MCF 10A (cell line): ENCODE data around the gene SLC24A1. TPM values are rescaled to one million over a fixed set of nuclear protein-coding genes. Genes with fewer than 3 reads are reported as not detected.

Experiments
- BruUV-seq: library from RNA; stranded (reverse); fragments of 400-500 nt; replicated peaks from 2 replicates; lab custom pipeline; 2021; lab: Mats Ljungman, UMichigan
- CTCF ChIA-PET: fragments of 300-600 bp; sonication (Branson Sonifier 250); formaldehyde crosslinking; extraction: SDS; loops from one replicate; lab custom pipeline; 2021; ENCODE audit warnings: antibody characterized with exemption, inconsistent platforms; lab: Yijun Ruan, JAX
- POLR2A ChIA-PET: fragments of 300-600, 350-650 bp; sonication (Branson Sonifier 250); formaldehyde crosslinking; extraction: SDS; loops from one replicate; lab custom pipeline; 2020; ENCODE audit warnings: antibody characterized with exemption, inconsistent platforms; lab: Yijun Ruan, JAX
- DNase-seq: peaks from one replicate; pipeline ENCODE4 v3.0.0-alpha.2; 2018; ENCODE audit not compliant: unreplicated experiment
- H3K27ac Mint-ChIP-seq: one replicate; pipeline ENCODE4 v1.8.0; 2022; ENCODE audit warnings: mild to moderate bottlenecking, low read depth, mixed read lengths; ENCODE audit not compliant: unreplicated experiment
- H3K27me3 Mint-ChIP-seq: one replicate; pipeline ENCODE4 v1.8.0; 2022; ENCODE audit warnings: mixed read lengths; ENCODE audit not compliant: insufficient read depth, unreplicated experiment
- H3K36me3 Mint-ChIP-seq: one replicate; pipeline ENCODE4 v1.8.0; 2022; ENCODE audit warnings: mild to moderate bottlenecking, moderate library complexity, mixed read lengths; ENCODE audit not compliant: insufficient read depth, unreplicated experiment
- H3K4me1 Mint-ChIP-seq: one replicate; pipeline ENCODE4 v1.8.0; 2022; ENCODE audit warnings: mixed read lengths; ENCODE audit not compliant: insufficient read depth, unreplicated experiment
- H3K4me3 Mint-ChIP-seq: one replicate; pipeline ENCODE4 v1.8.0; 2022; ENCODE audit warnings: mild to moderate bottlenecking, moderate library complexity, mixed read lengths; ENCODE audit not compliant: unreplicated experiment
- H3K9me3 Mint-ChIP-seq: one replicate; pipeline ENCODE4 v1.8.0; 2022; ENCODE audit warnings: mixed read lengths; ENCODE audit not compliant: unreplicated experiment
- intact Hi-C: fragments of 100-400 bp; cut with micrococcal nuclease; formaldehyde crosslinking; loops from 2 replicates; pipeline ENCODE4 v1.14.1; 2022
- total RNA-seq: library from RNA; stranded (reverse); gene quantifications from 2 replicates; pipeline ENCODE4 v1.2.3, GENCODE V29; 2022
- TF ChIP-seq, protein P1 (sequence below): fragments of 200-600 bp; IDR thresholded peaks from one replicate; pipeline ENCODE4 v1.8.0; 2022; ENCODE audit warnings: antibody characterized with exemption, mild to moderate bottlenecking; ENCODE audit not compliant: unreplicated experiment

SLC24A1 gene
- total RNA-seq, 1 experiment from 2014 or later = 8.2 TPM

DNA sequence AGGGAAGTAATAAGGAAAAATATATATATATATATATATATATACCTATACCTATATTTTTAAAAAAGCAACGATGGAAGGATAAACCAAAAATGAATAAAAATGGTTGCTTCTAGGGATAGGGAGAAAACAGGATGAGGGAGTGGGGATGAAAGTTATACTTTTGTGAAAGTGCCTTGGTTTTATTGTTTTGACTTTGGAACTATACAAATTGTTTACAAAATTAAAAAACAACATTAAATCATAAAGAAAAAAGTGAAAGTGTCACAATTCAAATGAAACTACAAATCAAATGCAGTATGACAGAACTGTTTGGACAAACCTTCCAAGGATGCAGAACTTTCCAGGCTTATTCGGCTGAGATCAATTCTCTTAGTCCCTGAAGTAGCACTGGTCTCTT, 54.4 kb downstream of the SLC24A1 start:
- no peak for DNase-seq
- Mint-ChIP-seq H3K27ac (no peak overlapping the region), H3K9me3 (no peaks in the 10 kb centered on the region), H3K4me1 (no peaks in the 10 kb centered on the region), H3K36me3 (peaks cover 14% of the 10 kb centered on the region), H3K4me3 (no peak overlapping the region), H3K27me3 (no peaks in the 10 kb centered on the region)
- TF ChIP-seq, protein P1, sequence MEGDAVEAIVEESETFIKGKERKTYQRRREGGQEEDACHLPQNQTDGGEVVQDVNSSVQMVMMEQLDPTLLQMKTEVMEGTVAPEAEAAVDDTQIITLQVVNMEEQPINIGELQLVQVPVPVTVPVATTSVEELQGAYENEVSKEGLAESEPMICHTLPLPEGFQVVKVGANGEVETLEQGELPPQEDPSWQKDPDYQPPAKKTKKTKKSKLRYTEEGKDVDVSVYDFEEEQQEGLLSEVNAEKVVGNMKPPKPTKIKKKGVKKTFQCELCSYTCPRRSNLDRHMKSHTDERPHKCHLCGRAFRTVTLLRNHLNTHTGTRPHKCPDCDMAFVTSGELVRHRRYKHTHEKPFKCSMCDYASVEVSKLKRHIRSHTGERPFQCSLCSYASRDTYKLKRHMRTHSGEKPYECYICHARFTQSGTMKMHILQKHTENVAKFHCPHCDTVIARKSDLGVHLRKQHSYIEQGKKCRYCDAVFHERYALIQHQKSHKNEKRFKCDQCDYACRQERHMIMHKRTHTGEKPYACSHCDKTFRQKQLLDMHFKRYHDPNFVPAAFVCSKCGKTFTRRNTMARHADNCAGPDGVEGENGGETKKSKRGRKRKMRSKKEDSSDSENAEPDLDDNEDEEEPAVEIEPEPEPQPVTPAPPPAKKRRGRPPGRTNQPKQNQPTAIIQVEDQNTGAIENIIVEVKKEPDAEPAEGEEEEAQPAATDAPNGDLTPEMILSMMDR = no peak
- intact Hi-C loops = no loop called here
- ChIA-PET CTCF (no interaction called here), POLR2A (interaction anchor here (0.7 kb wide), 2 partner anchors 16 to 22 kb away, joined by 3 read pairs; no protein-coding TSS in a partner anchor)
- BruUV-seq = no TSS peak

DNA sequence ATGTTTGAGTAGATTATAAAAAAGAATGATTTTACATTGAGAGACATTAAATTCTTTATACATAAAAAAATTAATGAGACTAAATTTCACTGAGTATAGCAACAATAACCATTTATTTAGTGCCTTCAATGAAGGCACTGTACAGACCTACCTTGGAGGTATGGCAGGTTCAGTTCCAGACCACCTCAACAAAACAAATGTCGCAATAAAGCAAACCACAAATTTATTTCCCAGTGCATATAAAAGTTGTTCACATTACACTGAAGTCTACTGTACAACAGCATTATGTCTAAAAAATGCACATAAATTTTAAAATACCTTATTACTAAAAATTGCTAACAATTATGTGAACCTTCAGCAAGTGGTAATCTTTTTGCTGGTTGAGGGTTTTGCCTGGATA, 58.8 kb downstream of the SLC24A1 start:
- no peaks in the 10 kb centered on the region for H3K4me1 Mint-ChIP-seq
- ChIA-PET POLR2A (no interaction called here), CTCF (interaction anchor here (1.1 to 1.3 kb wide), 2 partner anchors 26 to 42 kb away, joined by 3 read pairs; no protein-coding TSS in a partner anchor)
- H3K27me3 Mint-ChIP-seq = no peaks in the 10 kb centered on the region
- no peaks in the 10 kb centered on the region for H3K9me3 Mint-ChIP-seq
- intact Hi-C loops = no loop called here
- DNase-seq = no peak
- BruUV-seq = no TSS peak
- no peak overlapping the region for H3K4me3 Mint-ChIP-seq
- no peaks in the 10 kb centered on the region for H3K36me3 Mint-ChIP-seq
- no peak overlapping the region for H3K27ac Mint-ChIP-seq
- TF ChIP-seq, protein P1 = no peak

DNA sequence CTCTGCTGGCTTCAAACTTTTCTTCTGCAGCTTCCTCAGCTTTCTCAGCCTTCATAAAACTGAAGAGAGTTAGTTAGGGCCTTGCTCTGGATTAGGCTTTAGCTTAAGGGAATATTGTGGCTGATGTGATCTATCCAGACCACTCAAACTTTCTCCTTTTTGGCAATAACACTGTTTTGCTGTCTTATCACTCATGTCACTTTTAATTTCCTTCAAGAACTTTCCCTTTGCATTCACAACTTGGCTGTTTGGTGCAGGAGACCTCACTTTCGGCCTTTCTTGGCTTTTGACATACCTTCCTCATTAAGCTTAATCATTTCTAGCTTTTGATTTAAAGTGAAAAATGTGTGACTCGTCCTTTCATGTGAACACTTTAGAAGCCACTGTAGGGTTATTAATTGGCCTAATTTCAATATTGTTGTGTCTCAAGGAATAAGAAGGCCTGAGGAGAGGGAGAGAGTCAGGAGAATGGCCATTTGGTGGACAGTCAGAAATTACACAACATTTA, 60.7 kb downstream of the SLC24A1 start:
- ChIA-PET POLR2A (interaction anchor here (1.1 kb wide), 2 partner anchors 13 to 186 kb away, joined by 3 read pairs; no protein-coding TSS in a partner anchor), CTCF (no interaction called here)
- H3K4me3 Mint-ChIP-seq = no peak overlapping the region
- no peak overlapping the region for H3K27ac Mint-ChIP-seq
- no peaks in the 10 kb centered on the region for H3K9me3 Mint-ChIP-seq
- H3K4me1 Mint-ChIP-seq = no peaks in the 10 kb centered on the region
- TF ChIP-seq, protein P1 = no peak
- peaks cover 9% of the 10 kb centered on the region for H3K36me3 Mint-ChIP-seq
- no TSS peak for BruUV-seq
- intact Hi-C loops = no loop called here
- H3K27me3 Mint-ChIP-seq = no peaks in the 10 kb centered on the region
- no peak for DNase-seq

GRCh38 chr15:65688462-65688861, 66.7 kb downstream of the SLC24A1 start:
- ChIA-PET CTCF (no interaction called here), POLR2A (no interaction called here)
- Mint-ChIP-seq H3K9me3 (no peaks in the 10 kb centered on the region), H3K36me3 (peaks cover 49% of the 10 kb centered on the region), H3K4me3 (no peak overlapping the region), H3K27me3 (no peaks in the 10 kb centered on the region), H3K27ac (no peak overlapping the region), H3K4me1 (no peaks in the 10 kb centered on the region)
- no peak for DNase-seq
- TF ChIP-seq, protein P1 = no peak
- no TSS peak for BruUV-seq
- intact Hi-C loops = no loop called here
